HCT116 (cell line): ENCODE measurements around the gene CASZ1. TPM values are rescaled to one million over a fixed set of nuclear protein-coding genes. Genes with fewer than 3 reads are reported as not detected.

Experiments used
- ATAC-seq: fragments of 200-7000 bp; cut with Tn5 transposase; 2 replicates; pipeline ENCODE4 v1.9.1; 2020; ENCODE audit warnings: mild to moderate bottlenecking, moderate library complexity
- BruUV-seq: library from RNA; stranded (reverse); fragments of 400-500 nt; replicated peaks from 2 replicates; lab custom pipeline; 2021; lab: Mats Ljungman, UMichigan
- CTCF ChIA-PET: fragments of 300-600 bp; sonication (Branson Sonifier 250); formaldehyde crosslinking; loops from one replicate; lab custom pipeline; 2021; ENCODE audit warnings: antibody characterized with exemption; lab: Charles Lee
- POLR2A ChIA-PET: fragments of 300-600, 350-600 bp; sonication (Branson Sonifier 250); formaldehyde crosslinking; loops from one replicate; lab custom pipeline; 2021; ENCODE audit warnings: antibody characterized with exemption; lab: Charles Lee
- RAD21 ChIA-PET, 2 experiments: fragments of 300-600 bp; sonication (Branson Sonifier 250); formaldehyde crosslinking; loops; one replicate each; lab custom pipeline; 2023; ENCODE audit warnings: low total read pairs in 2 of 2; ENCODE audit not compliant: uncharacterized antibody in 2 of 2, unreplicated experiment in 2 of 2, low non-redundant PET in 1 of 2; lab: Charles Lee
- DNase-seq: peaks from one replicate; pipeline ENCODE4 v3.0.0-alpha.2; 2010; ENCODE audit warnings: low read depth, low spot score
- H2AFZ ChIP-seq: fragments of 200-600 bp; shearing (Covaris generic), sonication (generic); 2 replicates; pipeline ENCODE4 v1.6.1; 2017; ENCODE audit warnings: low read depth, mixed run types, mixed read lengths, antibody characterized with exemption, low read length; ENCODE audit not compliant: poor library complexity, severe bottlenecking
- H3K27ac ChIP-seq: 2 replicates; pipeline ENCODE4 v1.5.1; 2012; ENCODE audit warnings: low read depth, low read length
- H3K27me3 ChIP-seq: fragments of 200-600 bp; sonication (generic); 2 replicates; pipeline ENCODE4 v1.6.1; 2016; ENCODE audit warnings: mixed run types, low read length, mixed read lengths; ENCODE audit not compliant: insufficient read depth
- H3K36me3 ChIP-seq, 2 experiments: fragments of 200-500 bp in 1 of 2; fragments of 200-600 bp in 1 of 2; sonication (Bioruptor generic) in 1 of 2; sonication (generic) in 1 of 2; 2 replicates each; pipeline versions ENCODE4 v1.5.1 to v1.6.1; 2014 to 2016; ENCODE audit warnings: low read length in 2 of 2, inconsistent platforms in 1 of 2, mixed read lengths in 1 of 2, mixed run types in 1 of 2; ENCODE audit not compliant: insufficient read depth in 2 of 2, control insufficient read depth in 1 of 2
- H3K4me1 ChIP-seq, 2 experiments: fragments of 200-600 bp in 1 of 2; sonication (generic) in 1 of 2; 2 replicates each; pipeline versions ENCODE4 v1.5.1 to v1.6.1; 2012 to 2017; ENCODE audit warnings: low read length in 2 of 2, inconsistent platforms in 1 of 2, mild to moderate bottlenecking in 1 of 2, mixed read lengths in 1 of 2, mixed run types in 1 of 2, moderate library complexity in 1 of 2; ENCODE audit not compliant: insufficient read depth in 2 of 2, control insufficient read depth in 1 of 2
- H3K4me2 ChIP-seq: fragments of 200-600 bp; sonication (generic); 2 replicates; pipeline ENCODE4 v1.6.1; 2017; ENCODE audit warnings: mixed run types, low read length, mixed read lengths
- H3K4me3 ChIP-seq, 2 experiments: fragments of 200-600 bp in 1 of 2; sonication (generic) in 1 of 2; replicated peaks in 1 of 2; 2 replicates each; pipeline ENCODE4 v1.5.1; 2011 to 2016; ENCODE audit warnings: low read length in 2 of 2, control low read depth in 1 of 2, low read depth in 1 of 2, mild to moderate bottlenecking in 1 of 2, mixed read lengths in 1 of 2, mixed run types in 1 of 2
- H3K79me2 ChIP-seq: fragments of 200-600 bp; sonication (generic); 2 replicates; pipeline ENCODE4 v1.6.1; 2017; ENCODE audit warnings: mild to moderate bottlenecking, mixed run types, low read length, moderate library complexity, mixed read lengths; ENCODE audit not compliant: insufficient read depth
- H3K9ac ChIP-seq: fragments of 200-600 bp; sonication (generic); 2 replicates; pipeline ENCODE4 v1.6.1; 2016; ENCODE audit warnings: low read length, mixed read lengths
- H3K9me2 ChIP-seq: fragments of 200-600 bp; sonication (generic), shearing (Covaris generic); 2 replicates; pipeline ENCODE4 v1.6.1; 2017; ENCODE audit warnings: mixed run types, mild to moderate bottlenecking, moderate library complexity; ENCODE audit not compliant: insufficient read depth
- H3K9me3 ChIP-seq, 2 experiments: fragments of 200-500 bp in 1 of 2; fragments of 200-600 bp in 1 of 2; sonication (Bioruptor generic) in 1 of 2; sonication (generic) in 1 of 2; 2 replicates each; pipeline ENCODE4 v1.6.1; 2014 to 2017; ENCODE audit warnings: low read length in 2 of 2, mixed read lengths in 2 of 2, inconsistent platforms in 1 of 2, low read depth in 1 of 2, mild to moderate bottlenecking in 1 of 2, mixed run types in 1 of 2, moderate library complexity in 1 of 2; ENCODE audit not compliant: control insufficient read depth in 1 of 2, insufficient read depth in 1 of 2
- H4K20me1 ChIP-seq: fragments of 200-600 bp; sonication (generic), shearing (Covaris generic); 2 replicates; pipeline ENCODE4 v1.6.1; 2017; ENCODE audit warnings: mixed run types, mild to moderate bottlenecking, moderate library complexity; ENCODE audit not compliant: insufficient read depth
- ATF3 ChIP-seq: IDR thresholded peaks from 2 replicates; pipeline ENCODE4 v1.6.1; 2012
- CTCF ChIP-seq, 3 experiments: fragments of 200-600 bp in 1 of 3; sonication (generic) in 1 of 3; IDR thresholded peaks in 2 of 3; conservative IDR thresholded peaks in 1 of 3; 2 replicates each; pipeline ENCODE4 v1.5.1; 2012 to 2017; ENCODE audit warnings: low read depth in 2 of 3, low read length in 2 of 3, antibody characterized with exemption in 1 of 3, borderline replicate concordance in 1 of 3, control low read depth in 1 of 3, mild to moderate bottlenecking in 1 of 3, mixed read lengths in 1 of 3, mixed run types in 1 of 3, moderate library complexity in 1 of 3; ENCODE audit not compliant: insufficient read depth in 1 of 3
- EGR1 ChIP-seq: IDR thresholded peaks from 2 replicates; pipeline ENCODE4 v1.6.1; 2012; ENCODE audit warnings: low read depth
- ELF1 ChIP-seq: IDR thresholded peaks from 2 replicates; pipeline ENCODE4 v1.6.1; 2012; ENCODE audit warnings: low read depth, borderline replicate concordance
- EZH2 ChIP-seq: fragments of 200-600 bp; sonication (generic); IDR thresholded peaks from 2 replicates; pipeline ENCODE4 v1.6.1; 2017; ENCODE audit warnings: antibody characterized with exemption, mixed run types
- EZH2phosphoT487 ChIP-seq: fragments of 200-600 bp; IDR thresholded peaks from 2 replicates; pipeline ENCODE4 v1.6.1; 2018; ENCODE audit warnings: antibody characterized with exemption, borderline replicate concordance
- JUND ChIP-seq: IDR thresholded peaks from 2 replicates; pipeline ENCODE4 v1.6.1; 2012
- MAX ChIP-seq: IDR thresholded peaks from 2 replicates; pipeline ENCODE4 v1.6.1; 2012
- RAD21 ChIP-seq: IDR thresholded peaks from 2 replicates; pipeline ENCODE4 v1.6.1; 2012; ENCODE audit warnings: low read depth, mild to moderate bottlenecking
- SIN3A ChIP-seq: IDR thresholded peaks from 2 replicates; pipeline ENCODE4 v1.6.1; 2012; ENCODE audit warnings: low read depth
- SP1 ChIP-seq: IDR thresholded peaks from 2 replicates; pipeline ENCODE4 v1.6.1; 2012; ENCODE audit warnings: low read depth
- TCF7L2 ChIP-seq: IDR thresholded peaks from 2 replicates; pipeline ENCODE4 v1.7.0; 2011; ENCODE audit warnings: borderline replicate concordance, inconsistent platforms; ENCODE audit not compliant: insufficient read depth, insufficient read length; ENCODE audit errors: extremely low read depth
- YY1 ChIP-seq: IDR thresholded peaks from 2 replicates; pipeline ENCODE4 v1.6.1; 2011; ENCODE audit warnings: low read length, low read depth, moderate library complexity, mild to moderate bottlenecking; ENCODE audit not compliant: insufficient replicate concordance; ENCODE audit errors: extremely low read depth
- ZBTB33 ChIP-seq: IDR thresholded peaks from 2 replicates; pipeline ENCODE4 v1.6.1; 2011; ENCODE audit warnings: mild to moderate bottlenecking, low read length, moderate library complexity; ENCODE audit not compliant: insufficient replicate concordance; ENCODE audit errors: extremely low read depth
- intact Hi-C: fragments of 100-400 bp; cut with micrococcal nuclease; formaldehyde crosslinking; loops from 2 replicates; pipeline ENCODE4 v1.10.0; 2022
- total RNA-seq: library from RNA; stranded (reverse); gene quantifications from one replicate; pipeline ENCODE4 v1.2.1, GENCODE V29; 2021; ENCODE audit not compliant: unreplicated experiment

Gene CASZ1
- total RNA-seq, 1 experiment from 2014 or later = 7.7 TPM

GRCh38 chr1:10827377-10828333, 31.2 kb upstream of the CASZ1 start:
- Histone ChIP-seq H3K27me3 (no peaks in the 10 kb centered on the region), H4K20me1 (no peaks in the 10 kb centered on the region), H3K4me1 (peaks cover 5 to 24% of the 10 kb centered on the region in 2 experiments), H3K9ac (no peak overlapping the region), H3K79me2 (no peaks in the 10 kb centered on the region), H3K4me3 (no peak overlapping the region), H3K9me3 (no peaks in the 10 kb centered on the region), H3K27ac (no peak overlapping the region), H3K4me2 (no peak overlapping the region), H2AFZ (no peak overlapping the region), H3K36me3 (no peaks in the 10 kb centered on the region), H3K9me2 (no peaks in the 10 kb centered on the region)
- BruUV-seq = no TSS peak
- no peak for ATAC-seq
- no peak for DNase-seq
- ChIA-PET POLR2A (no interaction called here), CTCF (no interaction called here), RAD21 (no interaction called here)
- TF ChIP-seq EGR1 = no peak
- no peak for TF ChIP-seq ZBTB33
- TF ChIP-seq EZH2 = no peak
- TF ChIP-seq JUND = no peak
- no peak for TF ChIP-seq SP1
- no peak for TF ChIP-seq TCF7L2
- TF ChIP-seq RAD21 = no peak
- TF ChIP-seq MAX = no peak
- TF ChIP-seq ELF1 = no peak
- TF ChIP-seq ATF3 = no peak
- no peak for TF ChIP-seq SIN3A
- TF ChIP-seq YY1 = no peak
- TF ChIP-seq CTCF (IDR thresholded peaks at IDR 0.05 in 2 of 3, conservative IDR thresholded peaks at IDR 0.05 in 1 of 3; ENCODE audit: borderline replicate concordance in 1 of 3, insufficient read depth in 1 of 3, low read depth in 2 of 3, low read length in 2 of 3) = no peak
- no peak for TF ChIP-seq EZH2phosphoT487
- intact Hi-C loops = no loop called here
